MCF 10A (cell line): ENCODE measurements around the gene KIF4B. TPM values are rescaled to one million over a fixed set of nuclear protein-coding genes. Genes with fewer than 3 reads are reported as not detected.

Experiments
- BruUV-seq: library from RNA; stranded (reverse); fragments of 400-500 nt; replicated peaks from 2 replicates; lab custom pipeline; 2021; lab: Mats Ljungman, UMichigan
- CTCF ChIA-PET: fragments of 300-600 bp; sonication (Branson Sonifier 250); formaldehyde crosslinking; extraction: SDS; loops from one replicate; lab custom pipeline; 2021; ENCODE audit warnings: antibody characterized with exemption, inconsistent platforms; lab: Yijun Ruan, JAX
- POLR2A ChIA-PET: fragments of 300-600, 350-650 bp; sonication (Branson Sonifier 250); formaldehyde crosslinking; extraction: SDS; loops from one replicate; lab custom pipeline; 2020; ENCODE audit warnings: antibody characterized with exemption, inconsistent platforms; lab: Yijun Ruan, JAX
- DNase-seq: peaks from one replicate; pipeline ENCODE4 v3.0.0-alpha.2; 2018; ENCODE audit not compliant: unreplicated experiment
- H3K27ac Mint-ChIP-seq: one replicate; pipeline ENCODE4 v1.8.0; 2022; ENCODE audit warnings: mild to moderate bottlenecking, low read depth, mixed read lengths; ENCODE audit not compliant: unreplicated experiment
- H3K27me3 Mint-ChIP-seq: one replicate; pipeline ENCODE4 v1.8.0; 2022; ENCODE audit warnings: mixed read lengths; ENCODE audit not compliant: insufficient read depth, unreplicated experiment
- H3K36me3 Mint-ChIP-seq: one replicate; pipeline ENCODE4 v1.8.0; 2022; ENCODE audit warnings: mild to moderate bottlenecking, moderate library complexity, mixed read lengths; ENCODE audit not compliant: insufficient read depth, unreplicated experiment
- H3K4me1 Mint-ChIP-seq: one replicate; pipeline ENCODE4 v1.8.0; 2022; ENCODE audit warnings: mixed read lengths; ENCODE audit not compliant: insufficient read depth, unreplicated experiment
- H3K4me3 Mint-ChIP-seq: one replicate; pipeline ENCODE4 v1.8.0; 2022; ENCODE audit warnings: mild to moderate bottlenecking, moderate library complexity, mixed read lengths; ENCODE audit not compliant: unreplicated experiment
- H3K9me3 Mint-ChIP-seq: one replicate; pipeline ENCODE4 v1.8.0; 2022; ENCODE audit warnings: mixed read lengths; ENCODE audit not compliant: unreplicated experiment
- intact Hi-C: fragments of 100-400 bp; cut with micrococcal nuclease; formaldehyde crosslinking; loops from 2 replicates; pipeline ENCODE4 v1.14.1; 2022
- total RNA-seq: library from RNA; stranded (reverse); gene quantifications from 2 replicates; pipeline ENCODE4 v1.2.3, GENCODE V29; 2022
- TF ChIP-seq, protein P1 (sequence below): fragments of 200-600 bp; IDR thresholded peaks from one replicate; pipeline ENCODE4 v1.8.0; 2022; ENCODE audit warnings: antibody characterized with exemption, mild to moderate bottlenecking; ENCODE audit not compliant: unreplicated experiment

The KIF4B gene
- total RNA-seq, 1 experiment from 2014 or later = not detected

DNA sequence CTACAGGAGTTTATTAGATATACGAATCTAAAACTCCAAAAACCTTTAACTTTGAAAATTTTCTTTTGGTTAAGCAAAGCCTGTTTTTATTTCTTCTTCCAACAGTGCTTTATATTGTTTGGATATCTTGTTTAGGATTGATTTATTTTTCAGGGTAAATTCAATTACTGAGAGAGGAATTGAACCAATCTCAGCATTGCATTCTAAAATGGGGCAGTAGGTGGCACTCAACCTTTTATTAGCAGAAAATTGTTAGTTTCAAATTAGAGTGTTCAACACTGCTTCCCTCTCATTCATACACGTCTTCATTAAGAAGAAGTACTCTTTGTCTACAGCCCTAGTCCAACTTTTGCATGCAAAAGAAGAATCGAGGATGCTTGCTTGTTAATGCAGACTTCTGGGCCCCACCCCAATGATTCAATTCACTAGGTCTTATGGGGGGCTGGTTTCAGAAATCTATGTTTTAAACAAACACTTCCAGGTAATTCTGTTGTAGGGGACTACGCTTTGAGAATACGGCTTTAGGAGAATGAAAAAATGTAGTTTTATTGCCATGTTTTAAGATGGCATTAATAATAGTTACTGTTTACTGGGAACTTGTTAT, 46.0 kb upstream of the KIF4B start:
- H3K27ac Mint-ChIP-seq = no peak overlapping the region
- ChIA-PET POLR2A (interaction anchor here (0.6 kb wide), 1 partner anchor 569 kb away, joined by 4 read pairs; no protein-coding TSS in a partner anchor), CTCF (interaction anchor here (0.6 to 2.5 kb wide), 21 partner anchors 9 to 1857 kb away, joined by 3 to 10 read pairs (median 4); no protein-coding TSS in a partner anchor)
- no peaks in the 10 kb centered on the region for H3K27me3 Mint-ChIP-seq
- no peaks in the 10 kb centered on the region for H3K4me1 Mint-ChIP-seq
- H3K9me3 Mint-ChIP-seq = no peaks in the 10 kb centered on the region
- peaks cover 41% of the 10 kb centered on the region for H3K36me3 Mint-ChIP-seq
- no TSS peak for BruUV-seq
- no peak overlapping the region for H3K4me3 Mint-ChIP-seq
- intact Hi-C loops = loop anchor here (1.0 kb wide), 1 partner anchor 37 kb away; no protein-coding TSS in a partner anchor
- TF ChIP-seq, protein P1, sequence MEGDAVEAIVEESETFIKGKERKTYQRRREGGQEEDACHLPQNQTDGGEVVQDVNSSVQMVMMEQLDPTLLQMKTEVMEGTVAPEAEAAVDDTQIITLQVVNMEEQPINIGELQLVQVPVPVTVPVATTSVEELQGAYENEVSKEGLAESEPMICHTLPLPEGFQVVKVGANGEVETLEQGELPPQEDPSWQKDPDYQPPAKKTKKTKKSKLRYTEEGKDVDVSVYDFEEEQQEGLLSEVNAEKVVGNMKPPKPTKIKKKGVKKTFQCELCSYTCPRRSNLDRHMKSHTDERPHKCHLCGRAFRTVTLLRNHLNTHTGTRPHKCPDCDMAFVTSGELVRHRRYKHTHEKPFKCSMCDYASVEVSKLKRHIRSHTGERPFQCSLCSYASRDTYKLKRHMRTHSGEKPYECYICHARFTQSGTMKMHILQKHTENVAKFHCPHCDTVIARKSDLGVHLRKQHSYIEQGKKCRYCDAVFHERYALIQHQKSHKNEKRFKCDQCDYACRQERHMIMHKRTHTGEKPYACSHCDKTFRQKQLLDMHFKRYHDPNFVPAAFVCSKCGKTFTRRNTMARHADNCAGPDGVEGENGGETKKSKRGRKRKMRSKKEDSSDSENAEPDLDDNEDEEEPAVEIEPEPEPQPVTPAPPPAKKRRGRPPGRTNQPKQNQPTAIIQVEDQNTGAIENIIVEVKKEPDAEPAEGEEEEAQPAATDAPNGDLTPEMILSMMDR = peak; percentile 55
- DNase-seq = peak; percentile 38

DNA sequence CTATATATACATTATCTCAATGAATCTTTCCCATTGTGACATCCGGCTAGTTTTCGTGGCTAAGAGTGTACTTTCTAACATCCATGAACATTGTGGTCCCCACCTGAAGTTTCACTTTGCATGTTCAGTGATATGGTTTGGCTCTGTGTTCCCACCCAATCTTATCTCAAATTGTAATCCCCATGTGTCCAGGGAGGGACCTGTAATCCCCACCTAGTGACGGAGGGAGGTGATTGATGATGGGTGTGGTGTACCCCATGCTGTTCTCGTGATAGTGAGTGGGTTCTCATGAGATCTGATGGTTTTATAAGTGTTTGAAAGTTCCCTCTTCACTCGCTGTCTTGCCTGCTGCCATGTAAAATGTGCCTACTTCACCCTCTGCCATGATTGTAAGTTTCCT, 44.6 kb upstream of the KIF4B start:
- Mint-ChIP-seq H3K36me3 (peaks cover 41% of the 10 kb centered on the region), H3K4me3 (no peak overlapping the region), H3K9me3 (no peaks in the 10 kb centered on the region), H3K27ac (no peak overlapping the region), H3K4me1 (no peaks in the 10 kb centered on the region), H3K27me3 (no peaks in the 10 kb centered on the region)
- BruUV-seq = no TSS peak
- intact Hi-C loops = no loop called here
- no peak for DNase-seq
- CTCF ChIA-PET = interaction anchor here (0.6 to 2.5 kb wide), 12 partner anchors 8 to 1856 kb away, joined by 3 to 10 read pairs (median 4); no protein-coding TSS in a partner anchor
- TF ChIP-seq, protein P1 = no peak
- POLR2A ChIA-PET = interaction anchor here (1.0 kb wide), 1 partner anchor 27 kb away, joined by 3 read pairs; no protein-coding TSS in a partner anchor

DNA sequence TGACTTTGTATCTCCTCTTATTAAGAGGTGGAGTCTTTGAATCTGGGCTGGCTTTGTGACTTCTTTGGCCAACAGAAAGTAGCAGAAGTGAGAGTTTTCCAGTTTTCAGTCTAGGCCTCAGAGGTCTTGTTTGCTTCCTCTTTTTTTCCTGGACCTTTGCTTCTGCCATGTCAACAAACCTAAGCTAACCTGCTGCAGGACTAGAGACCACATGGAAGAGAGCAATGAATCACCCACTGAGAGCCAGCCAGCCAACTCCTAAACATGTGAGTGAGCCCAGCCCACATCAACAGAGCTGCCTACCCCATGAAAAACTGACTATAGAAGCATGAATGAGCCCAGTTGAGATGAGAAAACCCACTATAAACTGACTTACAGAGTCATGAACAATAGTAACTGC, 42.8 kb upstream of the KIF4B start:
- H3K4me3 Mint-ChIP-seq = no peak overlapping the region
- H3K4me1 Mint-ChIP-seq = no peaks in the 10 kb centered on the region
- TF ChIP-seq, protein P1 = no peak
- no TSS peak for BruUV-seq
- peaks cover 7% of the 10 kb centered on the region for H3K9me3 Mint-ChIP-seq
- ChIA-PET POLR2A (no interaction called here), CTCF (interaction anchor here (0.5 to 4.6 kb wide), 12 partner anchors 9 to 1827 kb away, joined by 3 to 59 read pairs (median 12); no protein-coding TSS in a partner anchor)
- H3K27me3 Mint-ChIP-seq = no peaks in the 10 kb centered on the region
- peaks cover 27% of the 10 kb centered on the region for H3K36me3 Mint-ChIP-seq
- no peak overlapping the region for H3K27ac Mint-ChIP-seq
- intact Hi-C loops = loop anchor here (5.0 kb wide), 1 partner anchor 727 kb away; no protein-coding TSS in a partner anchor
- DNase-seq = no peak

DNA sequence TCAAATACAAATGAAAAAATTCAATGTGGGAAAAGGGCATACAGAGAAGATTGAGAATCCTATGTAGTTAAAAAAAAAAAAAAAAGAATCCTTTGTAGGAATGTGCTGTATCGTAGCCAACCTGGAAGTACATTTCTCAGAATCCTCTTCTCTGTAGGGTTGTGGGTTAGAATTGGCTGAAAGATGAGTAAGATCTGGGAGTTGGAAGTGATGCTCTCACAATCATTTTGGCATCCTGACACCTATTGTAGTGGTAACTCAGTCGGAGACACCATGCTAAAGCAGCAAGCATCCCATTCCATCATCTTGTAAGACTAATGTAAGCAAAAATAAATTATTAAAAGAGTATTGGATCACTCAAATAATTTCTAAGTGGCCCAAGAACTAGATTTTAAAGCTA, 42.1 kb upstream of the KIF4B start:
- intact Hi-C loops = loop anchor here (5.0 kb wide), 1 partner anchor 726 kb away; no protein-coding TSS in a partner anchor
- DNase-seq = no peak
- POLR2A ChIA-PET = interaction anchor here (0.6 to 1.4 kb wide), 2 partner anchors 20 to 57 kb away, joined by 3 to 4 read pairs; no protein-coding TSS in a partner anchor
- BruUV-seq = no TSS peak
- H3K4me1 Mint-ChIP-seq = no peaks in the 10 kb centered on the region
- TF ChIP-seq, protein P1 = no peak
- no peaks in the 10 kb centered on the region for H3K27me3 Mint-ChIP-seq
- no peak overlapping the region for H3K27ac Mint-ChIP-seq
- H3K9me3 Mint-ChIP-seq = peaks cover 9% of the 10 kb centered on the region
- H3K36me3 Mint-ChIP-seq = peaks cover 26% of the 10 kb centered on the region
- CTCF ChIA-PET = interaction anchor here (0.5 to 4.6 kb wide), 26 partner anchors 8 to 1859 kb away, joined by 3 to 59 read pairs (median 6); no protein-coding TSS in a partner anchor
- H3K4me3 Mint-ChIP-seq = no peak overlapping the region
